ENCODE results near the gene PAX1. TPM values are rescaled to one million over a fixed set of nuclear protein-coding genes. Genes with fewer than 3 reads are reported as not detected.
A peak's percentile ranks its signal among the peaks of the same experiment; 100 is the strongest.

The PAX1 gene
- total RNA-seq, 1 donor from 2014 or later: not detected

GRCh38 chr20:21684671-21685070 lies 20.8 kb upstream of the PAX1 start:
- H3K9me3 Mint-ChIP-seq: no peaks in the 10 kb centered on the region
- no peaks in the 10 kb centered on the region for H3K36me3 Mint-ChIP-seq (ENCODE audit: low read depth)
- no peak overlapping the region for H3K4me3 Mint-ChIP-seq (ENCODE audit: low read depth)
- H3K27me3 Mint-ChIP-seq (ENCODE audit: low read depth): no peaks in the 10 kb centered on the region
- DNase-seq (ENCODE audit: low spot score): no peak
- H3K27ac Mint-ChIP-seq: no peak overlapping the region
- H3K4me1 Mint-ChIP-seq (ENCODE audit: low read depth): no peaks in the 10 kb centered on the region
- intact Hi-C loops (cut with micrococcal nuclease): no loop called here

DNA sequence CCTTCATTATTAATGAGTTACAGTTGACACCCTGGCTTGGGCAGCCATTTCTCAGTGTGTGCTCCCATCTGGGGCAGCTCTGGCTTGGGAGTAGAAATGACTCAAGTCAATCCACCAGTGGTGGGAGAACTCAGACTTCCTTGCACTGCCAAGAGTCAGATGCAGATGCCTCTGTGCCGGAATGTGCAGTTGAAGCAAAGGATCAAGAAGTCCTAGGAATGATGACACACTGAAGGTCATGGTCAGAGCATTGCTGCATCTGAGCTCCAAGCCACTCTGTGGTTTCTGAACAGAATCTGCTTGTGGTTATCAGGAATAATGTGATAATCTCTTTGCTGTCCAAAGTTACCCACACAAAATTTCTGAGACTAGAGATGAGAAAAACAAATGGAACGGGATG lies 19.5 kb upstream of the PAX1 start:
- Mint-ChIP-seq H3K4me3 (ENCODE audit: low read depth) (no peak overlapping the region), H3K4me1 (ENCODE audit: low read depth) (no peaks in the 10 kb centered on the region), H3K27me3 (ENCODE audit: low read depth) (no peaks in the 10 kb centered on the region), H3K9me3 (no peaks in the 10 kb centered on the region), H3K27ac (no peak overlapping the region), H3K36me3 (ENCODE audit: low read depth) (no peaks in the 10 kb centered on the region)
- intact Hi-C loops (cut with micrococcal nuclease): no loop called here
- no peak for DNase-seq (ENCODE audit: low spot score)

DNA sequence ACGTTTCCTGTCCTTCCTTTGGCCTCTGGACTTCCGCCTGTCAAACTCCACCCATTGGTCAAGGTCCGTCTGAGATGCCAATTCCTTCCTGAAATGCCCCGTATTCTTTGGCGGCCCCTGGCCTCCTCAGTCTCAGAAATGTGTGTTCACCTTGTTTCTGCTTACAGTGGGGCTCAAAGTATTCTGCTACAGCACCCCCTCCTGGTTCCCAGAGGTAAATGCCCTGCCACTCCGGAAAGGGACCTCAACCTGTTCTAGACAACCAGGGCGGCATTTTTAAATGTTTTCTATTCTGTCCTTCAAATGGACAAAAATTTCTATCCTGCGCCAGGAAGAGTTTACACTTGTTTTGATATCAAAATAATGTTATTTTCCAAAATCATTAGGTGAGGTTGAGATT lies 12.1 kb upstream of the PAX1 start:
- Mint-ChIP-seq H3K36me3 (ENCODE audit: low read depth) (no peaks in the 10 kb centered on the region), H3K27me3 (ENCODE audit: low read depth) (peaks cover 13% of the 10 kb centered on the region), H3K27ac (no peak overlapping the region), H3K4me3 (ENCODE audit: low read depth) (no peak overlapping the region), H3K4me1 (ENCODE audit: low read depth) (no peaks in the 10 kb centered on the region), H3K9me3 (no peaks in the 10 kb centered on the region)
- intact Hi-C loops (cut with micrococcal nuclease): no loop called here
- DNase-seq (ENCODE audit: low spot score): no peak

DNA sequence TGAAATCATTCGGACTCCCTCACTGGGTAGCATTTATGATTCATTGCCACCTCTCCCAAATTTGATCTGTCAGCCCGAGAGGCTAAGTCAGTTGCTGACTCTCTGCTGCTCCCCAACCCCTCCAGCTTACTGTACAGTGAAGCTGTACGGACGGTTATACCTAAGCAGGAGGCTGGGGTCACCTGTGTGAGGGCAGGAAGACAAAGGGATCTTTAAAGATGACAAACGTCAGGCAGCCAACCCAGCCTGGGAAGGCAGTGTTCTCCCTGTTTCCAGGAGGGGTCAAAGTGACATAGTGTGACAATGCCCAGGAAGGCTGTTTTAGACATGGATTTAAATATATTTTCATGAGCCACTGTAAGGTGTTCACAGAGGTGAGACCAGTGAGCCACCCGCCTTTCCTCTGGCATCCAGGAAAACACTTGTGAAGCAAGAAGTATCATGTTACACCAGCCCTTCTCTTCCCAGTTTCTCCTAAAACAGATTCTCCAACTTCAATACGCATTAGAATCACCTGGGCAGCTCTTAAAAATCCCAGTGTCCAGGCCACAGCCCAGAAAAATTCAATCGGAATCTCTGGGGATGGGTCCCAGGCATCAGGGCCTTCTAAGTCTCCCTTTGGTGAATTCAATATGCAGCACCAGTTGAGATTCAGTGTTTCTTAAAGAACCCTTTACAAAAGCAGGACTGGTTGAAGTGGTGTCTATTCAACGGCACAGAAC lies 6.8 kb upstream of the PAX1 start:
- H3K27me3 Mint-ChIP-seq (ENCODE audit: low read depth): peaks cover 61% of the 10 kb centered on the region
- H3K27ac Mint-ChIP-seq: no peak overlapping the region
- no peaks in the 10 kb centered on the region for H3K36me3 Mint-ChIP-seq (ENCODE audit: low read depth)
- H3K4me3 Mint-ChIP-seq (ENCODE audit: low read depth): no peak overlapping the region
- intact Hi-C loops (cut with micrococcal nuclease): no loop called here
- DNase-seq (ENCODE audit: low spot score): no peak
- H3K4me1 Mint-ChIP-seq (ENCODE audit: low read depth): no peaks in the 10 kb centered on the region
- no peaks in the 10 kb centered on the region for H3K9me3 Mint-ChIP-seq

- Mint-ChIP-seq H3K27me3 (ENCODE audit: low read depth) (peaks cover 65% of the 10 kb centered on the region), H3K4me3 (ENCODE audit: low read depth) (no peak overlapping the region), H3K27ac (no peak overlapping the region), H3K9me3 (no peaks in the 10 kb centered on the region), H3K4me1 (ENCODE audit: low read depth) (no peaks in the 10 kb centered on the region), H3K36me3 (ENCODE audit: low read depth) (no peaks in the 10 kb centered on the region)
- intact Hi-C loops (cut with micrococcal nuclease): no loop called here
- no peak for DNase-seq (ENCODE audit: low spot score)
These were observed 6.3 kb upstream of the PAX1 start for GRCh38 chr20:21699216-21699508.

- intact Hi-C loops (cut with micrococcal nuclease): loop anchor here (5.0 to 10.0 kb wide), 2 partner anchors 1339 to 1353 kb away; no protein-coding TSS in a partner anchor
- Mint-ChIP-seq H3K36me3 (ENCODE audit: low read depth) (no peaks in the 10 kb centered on the region), H3K4me3 (ENCODE audit: low read depth) (no peak overlapping the region), H3K27me3 (ENCODE audit: low read depth) (peaks cover 79% of the 10 kb centered on the region), H3K9me3 (no peaks in the 10 kb centered on the region), H3K27ac (no peak overlapping the region), H3K4me1 (ENCODE audit: low read depth) (no peaks in the 10 kb centered on the region)
- DNase-seq (ENCODE audit: low spot score): no peak
These were observed 4.1 kb upstream of the PAX1 start for GRCh38 chr20:21701171-21701876.

- Mint-ChIP-seq H3K9me3 (no peaks in the 10 kb centered on the region), H3K4me3 (ENCODE audit: low read depth) (no peak overlapping the region), H3K4me1 (ENCODE audit: low read depth) (no peaks in the 10 kb centered on the region), H3K36me3 (ENCODE audit: low read depth) (no peaks in the 10 kb centered on the region), H3K27ac (no peak overlapping the region), H3K27me3 (ENCODE audit: low read depth) (peaks cover 81% of the 10 kb centered on the region)
- no peak for DNase-seq (ENCODE audit: low spot score)
- intact Hi-C loops (cut with micrococcal nuclease): loop anchor here (2.0 to 10.0 kb wide), 3 partner anchors 189 to 1353 kb away; no protein-coding TSS in a partner anchor
These were observed 3.4 kb upstream of the PAX1 start for GRCh38 chr20:21702016-21702415.

DNA sequence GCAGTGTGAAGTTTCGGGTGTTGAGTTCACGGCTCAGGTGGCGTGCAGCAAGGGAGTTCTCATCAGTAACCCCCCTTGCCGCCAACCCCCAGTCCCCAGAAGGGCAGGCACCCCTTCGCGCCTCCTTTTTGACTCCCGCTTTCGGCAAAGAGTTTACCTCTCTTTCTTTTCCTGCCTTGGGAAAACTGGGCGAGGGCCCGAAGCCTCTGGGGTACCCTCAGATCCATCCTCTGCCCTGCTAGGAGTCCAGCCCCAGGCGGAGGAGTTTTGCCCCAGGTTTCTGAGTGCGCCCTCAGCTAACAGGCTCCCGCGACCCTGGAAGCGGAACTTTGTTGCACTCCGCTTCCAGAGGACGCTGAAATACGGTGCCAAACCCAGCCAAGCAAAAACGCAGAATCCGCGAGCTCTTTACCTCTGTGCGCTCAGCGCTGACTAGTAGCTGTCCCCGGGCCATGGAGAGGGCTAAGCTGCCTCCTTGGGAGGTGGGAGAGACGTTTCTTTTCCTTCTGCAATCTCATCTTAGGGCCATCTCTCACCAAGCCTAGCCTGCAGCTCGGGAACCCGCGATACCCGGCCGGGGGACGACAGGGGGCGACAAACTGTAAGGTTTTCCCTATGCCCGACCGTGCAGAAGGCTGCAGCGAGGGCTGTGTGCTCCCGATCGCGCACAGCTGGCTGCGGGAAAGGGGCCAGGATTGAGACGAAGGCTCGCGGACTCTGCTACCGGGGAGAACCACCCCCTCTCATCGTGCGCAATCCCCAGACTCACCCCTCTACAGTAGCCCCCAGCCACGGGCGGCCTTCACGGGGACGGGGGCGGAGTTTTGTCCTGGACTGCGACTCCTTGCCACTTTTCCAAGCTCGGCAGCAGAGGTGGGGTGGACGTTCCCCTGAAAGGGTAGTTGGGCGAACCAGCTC lies 2.7 kb upstream of the PAX1 start:
- no peak overlapping the region for H3K27ac Mint-ChIP-seq

DNA sequence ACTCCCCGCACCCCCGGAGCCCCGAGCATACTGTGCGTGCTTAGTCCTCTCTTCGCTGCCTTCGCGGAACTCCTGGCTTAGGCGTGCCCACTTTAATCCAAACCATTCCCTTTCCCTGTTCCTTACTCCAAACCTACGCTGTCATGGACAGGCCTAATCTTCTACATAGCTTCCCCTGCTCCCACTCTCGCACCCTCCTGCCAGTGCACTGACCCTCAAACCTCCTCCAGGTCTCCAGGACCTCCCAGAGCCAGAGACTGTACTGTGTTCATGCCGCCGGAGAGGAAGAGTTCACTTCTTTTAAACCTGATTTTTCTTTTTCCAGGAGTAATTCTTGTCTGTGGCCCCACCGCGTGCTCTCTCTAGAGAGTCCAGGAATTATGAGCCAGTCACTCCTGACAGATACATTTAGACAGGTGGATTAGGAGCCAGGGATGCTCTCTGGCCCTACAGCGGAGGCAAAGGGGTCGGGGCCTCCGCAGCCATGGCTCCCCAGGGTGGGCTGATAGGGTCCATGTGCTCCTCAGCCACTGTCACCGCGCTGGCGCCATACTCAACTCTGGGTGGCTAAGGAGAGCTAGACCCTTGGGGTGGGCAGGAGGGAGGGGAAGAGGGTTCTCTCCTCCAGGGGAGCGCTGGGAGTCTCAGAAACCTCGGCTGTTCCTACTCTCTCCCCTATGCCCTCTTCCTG lies 1.6 kb upstream of the PAX1 start:
- Mint-ChIP-seq H3K4me1 (ENCODE audit: low read depth) (no peaks in the 10 kb centered on the region), H3K4me3 (ENCODE audit: low read depth) (no peak overlapping the region), H3K27me3 (ENCODE audit: low read depth) (peaks cover 87% of the 10 kb centered on the region), H3K36me3 (ENCODE audit: low read depth) (no peaks in the 10 kb centered on the region), H3K9me3 (no peaks in the 10 kb centered on the region), H3K27ac (no peak overlapping the region)
- intact Hi-C loops (cut with micrococcal nuclease): loop anchor here (2.0 to 10.0 kb wide), 5 partner anchors 185 to 1351 kb away; no protein-coding TSS in a partner anchor
- DNase-seq (ENCODE audit: low spot score): no peak

More for the DNA sequence above, 2.7 kb upstream of the PAX1 start:
- intact Hi-C loops (cut with micrococcal nuclease): loop anchor here (2.0 to 10.0 kb wide), 3 partner anchors 190 to 1352 kb away; no protein-coding TSS in a partner anchor
- Mint-ChIP-seq H3K4me1 (ENCODE audit: low read depth) (no peaks in the 10 kb centered on the region), H3K27me3 (ENCODE audit: low read depth) (peaks cover 87% of the 10 kb centered on the region), H3K4me3 (ENCODE audit: low read depth) (no peak overlapping the region), H3K36me3 (ENCODE audit: low read depth) (no peaks in the 10 kb centered on the region), H3K9me3 (no peaks in the 10 kb centered on the region)
- DNase-seq (ENCODE audit: low spot score): peak; percentile 19

GRCh38 chr20:21704408-21705385 lies 767 bp upstream of the PAX1 start:
- no peak overlapping the region for H3K27ac Mint-ChIP-seq
- H3K4me3 Mint-ChIP-seq (ENCODE audit: low read depth): no peak overlapping the region
- no peaks in the 10 kb centered on the region for H3K9me3 Mint-ChIP-seq
- DNase-seq (ENCODE audit: low spot score): no peak
- intact Hi-C loops (cut with micrococcal nuclease): loop anchor here (2.0 to 10.0 kb wide), 5 partner anchors 186 to 1350 kb away; no protein-coding TSS in a partner anchor
- peaks cover 85% of the 10 kb centered on the region for H3K27me3 Mint-ChIP-seq (ENCODE audit: low read depth)
- no peaks in the 10 kb centered on the region for H3K4me1 Mint-ChIP-seq (ENCODE audit: low read depth)
- no peaks in the 10 kb centered on the region for H3K36me3 Mint-ChIP-seq (ENCODE audit: low read depth)
